GM12865 (cell line): Measurements from ENCODE around the gene CDH7.

Experiments
- DNase-seq: peaks from one replicate; pipeline ENCODE4 v3.0.0; 2010; ENCODE audit warnings: low read depth
- H3K4me3 ChIP-seq: 2 replicates; pipeline ENCODE4 v1.5.1; 2011; ENCODE audit warnings: mild to moderate bottlenecking, low read depth, low read length, control low read depth
- TF ChIP-seq, protein P1 (sequence below): IDR thresholded peaks from 2 replicates; pipeline ENCODE4 v1.5.1; 2011; ENCODE audit warnings: low read length, control low read depth, low read depth, inconsistent platforms; ENCODE audit not compliant: insufficient read depth; ENCODE audit errors: missing control alignments

CDH7 gene, protein sequence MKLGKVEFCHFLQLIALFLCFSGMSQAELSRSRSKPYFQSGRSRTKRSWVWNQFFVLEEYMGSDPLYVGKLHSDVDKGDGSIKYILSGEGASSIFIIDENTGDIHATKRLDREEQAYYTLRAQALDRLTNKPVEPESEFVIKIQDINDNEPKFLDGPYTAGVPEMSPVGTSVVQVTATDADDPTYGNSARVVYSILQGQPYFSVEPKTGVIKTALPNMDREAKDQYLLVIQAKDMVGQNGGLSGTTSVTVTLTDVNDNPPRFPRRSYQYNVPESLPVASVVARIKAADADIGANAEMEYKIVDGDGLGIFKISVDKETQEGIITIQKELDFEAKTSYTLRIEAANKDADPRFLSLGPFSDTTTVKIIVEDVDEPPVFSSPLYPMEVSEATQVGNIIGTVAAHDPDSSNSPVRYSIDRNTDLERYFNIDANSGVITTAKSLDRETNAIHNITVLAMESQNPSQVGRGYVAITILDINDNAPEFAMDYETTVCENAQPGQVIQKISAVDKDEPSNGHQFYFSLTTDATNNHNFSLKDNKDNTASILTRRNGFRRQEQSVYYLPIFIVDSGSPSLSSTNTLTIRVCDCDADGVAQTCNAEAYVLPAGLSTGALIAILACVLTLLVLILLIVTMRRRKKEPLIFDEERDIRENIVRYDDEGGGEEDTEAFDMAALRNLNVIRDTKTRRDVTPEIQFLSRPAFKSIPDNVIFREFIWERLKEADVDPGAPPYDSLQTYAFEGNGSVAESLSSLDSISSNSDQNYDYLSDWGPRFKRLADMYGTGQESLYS

DNA sequence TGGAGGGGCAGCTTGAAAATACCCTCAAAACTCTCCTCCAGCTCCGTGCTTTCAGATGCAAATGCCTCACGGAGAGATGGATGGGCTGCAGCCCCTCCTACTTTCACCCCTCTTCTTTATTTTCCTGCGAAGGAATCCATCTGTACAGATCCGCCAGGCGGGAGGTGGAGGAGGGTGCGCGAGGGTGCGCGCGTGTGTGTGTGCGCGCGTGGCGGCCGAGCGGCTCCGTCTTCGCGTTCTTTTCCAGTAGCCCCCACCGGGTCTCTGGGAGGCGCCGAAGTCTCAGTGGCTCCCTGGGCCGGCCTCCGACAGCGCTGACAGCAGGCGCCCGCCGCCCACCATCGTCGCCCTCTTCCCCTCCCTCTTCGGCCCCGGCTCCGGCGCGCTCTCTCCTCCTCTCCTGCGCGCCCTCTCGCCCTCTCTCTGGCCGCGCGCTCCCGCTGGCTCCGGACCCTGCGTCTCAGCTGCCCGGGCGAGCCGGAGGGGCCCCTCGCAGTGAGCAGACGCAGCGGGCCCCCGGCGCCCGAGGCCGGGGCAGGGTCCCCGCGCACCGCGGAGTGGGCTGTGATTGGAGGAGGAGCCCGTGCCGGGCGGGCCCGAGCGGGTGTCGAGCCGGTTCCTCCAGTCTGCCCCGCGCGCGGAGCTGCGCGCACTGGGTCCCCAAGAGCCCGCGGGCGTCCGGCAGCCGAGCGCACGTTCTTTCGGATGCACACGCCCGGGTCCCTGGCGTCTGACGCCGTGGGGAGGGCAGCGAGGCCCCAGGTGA lies at the start of gene CDH7:
Gene CDH7, plus strand, starts transcription at position 624 of the 766 bp plus-strand sequence. CDS start 11,831 bp downstream, outside the sequence.
- no peak within 1 kb of the TSS for H3K4me3 ChIP-seq
- TF ChIP-seq, protein P1, sequence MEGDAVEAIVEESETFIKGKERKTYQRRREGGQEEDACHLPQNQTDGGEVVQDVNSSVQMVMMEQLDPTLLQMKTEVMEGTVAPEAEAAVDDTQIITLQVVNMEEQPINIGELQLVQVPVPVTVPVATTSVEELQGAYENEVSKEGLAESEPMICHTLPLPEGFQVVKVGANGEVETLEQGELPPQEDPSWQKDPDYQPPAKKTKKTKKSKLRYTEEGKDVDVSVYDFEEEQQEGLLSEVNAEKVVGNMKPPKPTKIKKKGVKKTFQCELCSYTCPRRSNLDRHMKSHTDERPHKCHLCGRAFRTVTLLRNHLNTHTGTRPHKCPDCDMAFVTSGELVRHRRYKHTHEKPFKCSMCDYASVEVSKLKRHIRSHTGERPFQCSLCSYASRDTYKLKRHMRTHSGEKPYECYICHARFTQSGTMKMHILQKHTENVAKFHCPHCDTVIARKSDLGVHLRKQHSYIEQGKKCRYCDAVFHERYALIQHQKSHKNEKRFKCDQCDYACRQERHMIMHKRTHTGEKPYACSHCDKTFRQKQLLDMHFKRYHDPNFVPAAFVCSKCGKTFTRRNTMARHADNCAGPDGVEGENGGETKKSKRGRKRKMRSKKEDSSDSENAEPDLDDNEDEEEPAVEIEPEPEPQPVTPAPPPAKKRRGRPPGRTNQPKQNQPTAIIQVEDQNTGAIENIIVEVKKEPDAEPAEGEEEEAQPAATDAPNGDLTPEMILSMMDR, result no peak
- DNase-seq, result no peak

DNA sequence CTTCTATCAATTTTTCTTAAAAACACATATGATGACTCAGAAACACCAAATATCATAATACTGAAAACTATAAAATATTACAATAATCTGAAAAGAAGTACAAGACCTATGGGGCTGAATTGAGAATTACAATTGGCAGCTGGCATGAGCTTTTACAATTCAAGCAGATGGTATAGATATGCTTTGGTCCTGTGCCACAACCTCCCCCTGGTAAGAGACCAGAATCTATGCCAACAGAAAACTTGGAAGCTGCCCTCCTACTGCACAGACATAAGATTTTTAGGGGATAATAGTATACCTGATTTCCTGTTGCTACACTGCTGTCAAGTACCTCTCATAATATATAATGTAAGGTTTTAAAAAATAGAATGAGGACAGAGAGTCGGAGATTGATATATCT lies 46.8 kb upstream of the CDH7 start:
- TF ChIP-seq, protein P1, result no peak
- no peak for DNase-seq
- H3K4me3 ChIP-seq, result no peak overlapping the region

DNA sequence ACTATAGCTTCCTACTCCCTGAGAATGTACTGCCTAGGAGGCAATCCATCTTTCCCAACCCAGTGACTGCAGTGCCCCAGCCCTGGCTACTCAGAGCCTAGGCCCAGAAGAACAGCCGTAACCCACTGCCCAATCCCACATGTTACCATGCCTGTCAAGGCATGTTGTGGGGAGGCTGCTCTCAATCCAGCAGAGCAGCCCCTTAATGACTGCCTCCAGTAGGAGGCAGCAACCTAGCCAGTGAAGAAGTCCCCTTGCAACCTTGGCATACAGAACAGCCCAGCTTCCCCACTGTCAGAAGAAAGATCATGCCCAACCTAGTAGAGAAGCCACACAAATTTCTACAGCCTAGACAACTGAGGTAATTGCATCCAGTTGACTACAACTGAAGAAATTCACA lies 44.2 kb upstream of the CDH7 start:
- H3K4me3 ChIP-seq, result no peak overlapping the region
- no peak for DNase-seq
- TF ChIP-seq, protein P1, result no peak

DNA sequence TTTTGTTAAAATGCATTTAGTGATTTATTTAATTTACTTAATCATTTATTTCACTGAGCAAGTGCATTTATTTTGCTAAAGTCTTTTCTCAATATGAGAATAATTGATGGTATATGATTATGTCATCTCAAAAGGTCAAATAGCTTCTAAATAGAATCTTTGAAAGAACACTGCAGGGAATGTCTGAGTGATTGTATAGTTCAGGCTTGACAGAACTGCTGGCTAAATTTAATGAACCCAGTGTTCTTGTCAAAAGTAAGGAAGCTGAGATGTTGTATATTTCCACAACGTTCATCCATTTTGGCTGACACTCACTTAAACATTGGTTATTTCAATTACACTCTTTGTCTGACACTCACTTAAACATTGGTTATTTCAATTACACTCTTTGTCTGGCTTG lies 39.3 kb upstream of the CDH7 start:
- TF ChIP-seq, protein P1, result no peak

DNA sequence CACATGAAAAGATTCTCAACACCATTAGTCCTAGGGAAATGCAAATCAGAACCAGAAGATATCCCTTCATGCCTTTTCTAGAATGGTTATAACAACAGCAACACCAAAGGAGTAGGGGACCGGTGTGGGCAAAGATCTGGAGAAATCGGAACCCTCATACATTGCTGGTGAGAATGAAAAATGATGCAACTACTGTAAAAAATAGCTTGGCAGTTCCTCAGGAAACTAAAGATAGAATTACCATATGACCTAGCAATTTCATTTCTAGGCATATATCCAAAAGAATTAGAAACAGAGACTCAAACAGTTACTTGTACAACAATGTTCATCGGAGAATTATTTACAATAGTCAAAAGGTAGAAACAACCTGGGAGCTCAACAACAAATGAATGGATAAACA lies 29.2 kb upstream of the CDH7 start:
- TF ChIP-seq, protein P1, result no peak
- no peak overlapping the region for H3K4me3 ChIP-seq
- DNase-seq, result no peak

More for the DNA sequence above, 39.3 kb upstream of the CDH7 start:
- no peak for DNase-seq
- no peak overlapping the region for H3K4me3 ChIP-seq

DNA sequence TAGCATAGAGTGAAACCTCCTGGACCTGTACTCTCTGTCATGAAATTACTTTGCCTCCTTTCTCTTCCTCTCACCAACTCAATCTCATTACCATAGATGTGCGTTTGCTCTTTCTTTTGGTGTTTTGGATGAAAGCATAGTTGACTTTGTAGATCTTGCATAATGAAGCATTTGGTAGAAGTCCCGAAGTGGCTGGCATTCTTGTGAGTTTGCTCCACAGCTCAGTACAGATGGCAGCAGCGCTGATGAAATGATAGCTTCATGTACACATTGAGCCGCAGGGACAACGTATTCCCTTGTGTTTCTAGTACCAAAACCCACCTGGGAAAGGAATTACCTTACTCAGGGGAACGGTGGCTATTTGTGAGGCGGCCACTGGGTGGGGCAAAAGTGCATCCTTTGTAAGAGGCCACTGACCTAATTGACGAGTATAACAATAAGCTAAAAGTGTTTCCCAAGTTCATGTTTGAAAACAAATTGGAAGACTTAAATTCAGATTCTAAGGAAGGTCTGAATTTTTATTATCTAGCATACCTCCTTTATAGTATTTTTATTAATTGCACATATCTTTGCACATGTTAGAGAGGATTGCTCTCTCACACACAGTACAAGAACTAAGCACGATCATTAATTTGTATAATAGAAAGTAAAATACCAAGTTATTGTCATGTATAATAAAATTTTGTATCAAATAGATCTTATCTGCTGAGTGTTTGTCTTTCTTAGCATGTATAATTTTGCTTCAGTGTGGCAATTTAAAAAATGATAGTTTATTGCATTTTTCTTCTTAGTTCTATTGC lies 25.4 kb upstream of the CDH7 start:
- TF ChIP-seq, protein P1, result no peak
- no peak overlapping the region for H3K4me3 ChIP-seq
- DNase-seq, result peak; percentile 1
